H54 (cell line): ENCODE data around the gene GSTM3.
"Not testable (repeated sequence)": the region's sequence is repeated elsewhere in the genome, so short reads cannot be mapped to it uniquely, and the experiment has no call there.

ENCODE experiments used
- DNase-seq: peaks from one replicate; pipeline ENCODE4 v3.0.0; 2011; ENCODE audit warnings: low spot score, mixed read lengths; ENCODE audit not compliant: insufficient read length
- FAIRE-seq: peaks from 3 replicates; lab custom pipeline; 2011; peaks lifted over from hg19 to GRCh38; lab: Jason Lieb, UNC
- POLR2A ChIP-seq: IDR thresholded peaks from 2 replicates; pipeline ENCODE4 v1.6.1; 2011; ENCODE audit warnings: low read depth, mild to moderate bottlenecking, low read length

GSTM3 gene

DNA sequence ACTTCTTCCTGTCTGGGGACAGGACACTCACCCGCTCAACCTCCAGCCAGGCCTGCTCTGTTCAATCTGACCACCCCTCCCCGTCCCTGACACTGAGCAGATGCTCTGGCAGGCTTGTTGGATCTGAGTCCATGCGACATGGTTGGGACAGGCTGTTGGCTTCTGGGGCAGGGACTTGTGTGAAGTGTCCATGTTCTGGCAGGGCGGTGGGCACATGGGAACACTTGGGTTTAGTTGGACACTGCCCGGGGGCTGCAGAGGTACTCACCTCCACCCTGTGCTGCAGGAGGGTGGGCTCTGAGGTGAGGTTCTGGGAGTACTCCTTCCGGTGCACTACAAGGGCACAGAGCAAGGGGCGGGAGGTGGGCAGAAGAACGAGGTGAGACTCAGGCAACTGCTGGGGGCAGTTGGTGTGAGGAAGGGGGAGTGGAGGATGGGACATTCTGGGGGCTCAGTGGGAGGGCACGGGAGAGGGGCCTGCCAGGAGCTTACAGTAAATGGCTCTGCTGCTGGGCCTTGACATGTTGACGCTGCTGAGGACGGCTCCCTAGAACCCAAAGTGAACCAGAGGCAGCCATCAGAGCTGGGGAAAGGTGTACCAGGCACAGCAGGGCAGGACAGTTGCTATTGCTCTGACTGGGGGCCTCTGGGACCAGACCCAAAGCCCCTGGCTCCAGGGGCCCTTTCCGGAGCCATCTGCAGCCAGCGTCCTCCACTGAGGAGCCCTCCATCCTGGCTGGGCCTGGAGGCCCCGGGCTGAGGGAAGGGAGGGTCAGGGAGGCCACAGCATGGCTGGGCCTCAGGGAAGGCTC lies 20.6 kb upstream of the GSTM3 start:
- FAIRE-seq (no peak), DNase-seq (no peak)
- TF ChIP-seq POLR2A = no peak

DNA sequence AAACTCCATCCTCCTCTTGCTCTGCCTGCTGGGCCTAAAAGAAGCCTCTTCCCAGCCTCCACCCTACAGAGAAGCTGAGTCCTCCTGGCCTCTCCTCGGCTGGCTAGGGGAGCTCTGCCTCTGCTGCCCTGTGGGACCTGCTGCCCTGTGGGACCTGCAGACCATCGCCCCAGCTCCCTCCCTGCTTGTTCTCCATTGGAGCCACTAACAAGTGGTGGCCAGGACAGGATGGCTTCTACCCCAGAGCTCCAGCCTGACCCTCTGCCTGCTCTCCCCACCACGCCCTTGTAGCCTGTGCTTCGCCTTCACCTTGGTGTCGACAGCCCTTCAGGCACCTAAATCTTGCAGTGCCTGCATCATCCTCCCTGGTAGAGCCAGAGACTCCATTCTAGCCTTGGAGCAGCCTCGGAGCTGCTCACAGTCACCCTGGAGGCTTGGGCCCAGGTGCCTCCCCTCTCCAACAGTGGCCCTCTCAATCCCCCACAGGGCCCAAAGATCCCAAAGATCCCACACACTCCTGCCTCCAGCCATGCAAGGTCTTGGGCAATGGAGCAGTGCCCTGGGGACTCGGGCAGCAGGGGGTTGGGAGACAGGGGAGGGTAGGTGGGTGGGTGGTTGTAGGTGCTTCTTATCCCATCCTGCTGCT lies 19.9 kb upstream of the GSTM3 start:
- DNase-seq = no peak
- no peak for FAIRE-seq
- TF ChIP-seq POLR2A = no peak

DNA sequence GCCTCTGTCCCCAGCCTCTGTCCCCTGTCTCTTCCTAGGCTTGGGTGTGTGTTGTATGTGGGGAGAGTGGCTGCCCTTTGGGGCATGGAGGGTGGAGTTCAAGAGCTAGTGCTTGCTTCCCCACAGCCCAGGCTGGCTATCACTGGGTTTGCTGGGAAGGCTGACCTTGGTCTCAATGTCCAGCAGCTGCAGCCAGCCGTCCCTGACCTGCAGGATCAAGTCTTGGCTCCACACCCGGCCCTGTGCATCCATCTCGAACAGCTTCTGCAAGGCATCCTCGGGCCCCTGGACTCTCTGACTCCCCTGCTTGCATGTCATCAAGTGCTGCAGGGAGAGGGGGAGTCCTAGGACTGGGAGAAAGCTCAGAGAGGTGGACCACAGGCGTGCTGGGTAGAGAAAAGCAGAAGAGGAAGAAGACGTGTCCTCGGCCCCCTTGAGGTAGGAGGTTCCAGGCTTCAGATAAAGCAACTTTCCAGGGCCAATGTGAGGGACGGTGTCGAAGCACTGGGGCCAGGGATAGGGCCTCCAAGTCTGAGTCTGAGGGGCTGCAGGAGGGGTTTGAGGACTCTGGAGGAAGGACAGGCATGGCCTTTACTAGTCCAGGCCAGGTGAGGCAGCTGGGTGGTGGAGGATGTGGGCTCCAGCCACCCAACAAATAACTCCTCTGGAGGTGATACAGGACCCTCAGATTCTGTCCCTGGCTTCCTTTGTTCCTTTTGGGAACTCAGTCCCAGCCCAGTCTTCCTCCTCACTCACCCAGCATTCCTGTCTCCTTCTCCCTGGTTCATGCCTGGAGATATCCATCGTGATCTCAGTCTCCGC lies 18.9 kb upstream of the GSTM3 start:
- no peak for DNase-seq
- FAIRE-seq = no peak
- no peak for TF ChIP-seq POLR2A

DNA sequence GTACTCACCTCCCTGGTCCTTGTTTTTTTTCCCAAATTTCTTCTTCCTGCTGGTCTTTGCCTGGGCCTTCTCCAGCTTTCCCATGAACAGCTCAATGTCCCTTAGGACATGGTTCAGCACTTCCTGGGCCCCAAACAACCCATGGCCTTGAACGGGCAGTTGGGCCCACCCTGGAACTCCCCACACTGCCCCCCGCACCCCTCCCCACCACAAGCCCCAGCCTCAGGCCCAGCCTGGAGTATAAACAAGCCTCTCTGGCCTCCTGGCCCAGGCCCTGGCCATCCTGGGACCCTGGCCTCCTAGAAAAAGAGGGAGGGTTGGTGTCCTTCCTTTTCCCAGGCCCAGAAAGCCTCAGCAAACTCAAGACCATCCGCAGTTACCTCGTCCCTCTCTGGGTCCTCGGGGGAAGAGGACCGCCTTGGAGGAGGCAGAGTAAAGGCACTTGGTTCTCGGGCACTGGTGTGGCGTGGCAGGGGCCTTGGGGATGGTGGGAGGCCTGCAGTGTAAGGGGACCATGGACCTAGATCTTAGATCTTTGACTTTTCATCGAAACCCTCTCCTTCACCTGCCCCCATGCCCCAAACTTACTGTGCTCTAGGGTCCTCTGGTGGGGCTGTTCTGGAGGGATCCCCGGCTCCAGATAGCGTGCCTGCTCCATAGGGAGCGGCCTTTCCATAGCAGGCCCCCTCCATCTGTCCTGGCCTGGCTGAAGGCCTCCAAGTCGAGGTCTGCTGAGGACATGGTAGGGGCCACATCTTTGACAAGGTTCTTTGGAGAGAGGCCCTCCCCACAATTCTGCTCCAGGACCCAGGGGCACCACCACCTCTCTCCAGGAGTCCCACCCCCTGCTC lies 17.3 kb upstream of the GSTM3 start:
- FAIRE-seq (no peak), DNase-seq (no peak)
- TF ChIP-seq POLR2A = no peak

DNA sequence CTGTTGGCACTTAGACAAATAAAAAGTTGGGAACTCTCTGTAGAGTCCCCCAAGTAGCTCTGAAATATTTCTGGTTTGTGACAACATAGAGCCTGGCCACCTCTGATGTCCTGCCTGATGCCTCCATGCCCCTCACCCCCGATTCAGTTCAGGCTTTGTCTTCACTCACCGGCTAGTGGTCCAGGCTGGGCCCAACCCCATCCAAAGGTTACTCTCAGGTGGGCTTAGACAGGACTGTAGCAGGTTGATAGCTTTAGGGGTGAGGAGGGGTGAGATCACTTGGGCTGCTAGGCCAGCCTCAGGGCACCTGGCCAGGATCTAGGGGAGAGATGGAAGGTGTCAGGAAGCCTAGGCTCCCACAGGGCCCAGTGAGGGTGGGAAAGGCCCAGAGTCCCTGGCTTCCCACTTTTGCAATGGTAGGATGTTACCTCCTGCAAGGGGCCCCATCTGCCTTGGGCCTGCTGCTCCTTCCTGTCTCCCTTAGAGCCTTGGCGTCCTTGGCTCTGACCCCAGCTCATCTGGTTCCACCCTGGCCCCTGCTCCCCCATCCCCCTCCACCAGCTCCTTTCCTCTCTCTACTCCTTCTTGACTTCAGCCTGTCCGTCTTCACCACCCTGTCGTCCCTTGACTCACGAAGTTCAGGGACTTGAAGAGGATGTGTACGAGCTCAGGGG lies 16.1 kb upstream of the GSTM3 start:
- no peak for TF ChIP-seq POLR2A
- FAIRE-seq (no peak), DNase-seq (no peak)

DNA sequence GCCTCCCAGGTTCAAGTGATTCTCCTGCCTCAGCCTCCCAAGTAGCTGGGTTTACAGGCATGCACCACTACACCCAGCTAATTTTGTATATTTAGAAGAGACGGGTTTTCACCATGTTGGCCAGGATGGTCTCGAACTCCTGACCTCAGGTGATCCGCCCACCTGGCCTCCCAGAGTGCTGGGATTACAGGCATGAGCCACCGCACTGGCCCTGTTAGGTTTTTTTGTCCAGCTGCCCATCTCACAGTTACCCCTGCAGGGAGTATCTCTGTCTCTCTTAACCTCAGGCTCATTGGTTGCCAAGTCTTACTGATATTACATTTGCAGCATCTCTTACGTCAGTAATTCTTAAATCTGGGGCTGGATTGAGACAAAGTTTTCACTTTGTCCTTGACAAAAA lies 15.5 kb upstream of the GSTM3 start:
- FAIRE-seq, DNase-seq: not testable (repeated sequence)

DNA sequence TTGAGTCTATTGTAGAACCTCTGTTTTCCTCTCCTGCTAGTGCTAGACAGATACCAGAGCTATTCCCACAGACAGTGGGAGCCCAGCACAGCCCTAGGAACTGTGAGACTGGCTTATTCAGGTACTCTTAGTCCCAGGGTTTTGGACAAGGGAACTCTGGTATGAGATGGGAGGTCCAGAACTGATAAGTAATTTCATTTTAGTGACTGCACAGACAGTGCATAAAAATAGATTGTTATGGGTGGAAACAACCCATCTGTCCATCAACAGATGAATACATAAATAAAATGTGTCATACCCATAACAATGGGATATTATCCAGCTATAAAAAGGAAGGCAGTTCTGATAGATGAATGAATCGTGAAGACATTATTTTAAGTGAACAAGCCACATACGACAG lies 13.9 kb upstream of the GSTM3 start:
- TF ChIP-seq POLR2A = no peak
- DNase-seq (no peak), FAIRE-seq (no peak)

DNA sequence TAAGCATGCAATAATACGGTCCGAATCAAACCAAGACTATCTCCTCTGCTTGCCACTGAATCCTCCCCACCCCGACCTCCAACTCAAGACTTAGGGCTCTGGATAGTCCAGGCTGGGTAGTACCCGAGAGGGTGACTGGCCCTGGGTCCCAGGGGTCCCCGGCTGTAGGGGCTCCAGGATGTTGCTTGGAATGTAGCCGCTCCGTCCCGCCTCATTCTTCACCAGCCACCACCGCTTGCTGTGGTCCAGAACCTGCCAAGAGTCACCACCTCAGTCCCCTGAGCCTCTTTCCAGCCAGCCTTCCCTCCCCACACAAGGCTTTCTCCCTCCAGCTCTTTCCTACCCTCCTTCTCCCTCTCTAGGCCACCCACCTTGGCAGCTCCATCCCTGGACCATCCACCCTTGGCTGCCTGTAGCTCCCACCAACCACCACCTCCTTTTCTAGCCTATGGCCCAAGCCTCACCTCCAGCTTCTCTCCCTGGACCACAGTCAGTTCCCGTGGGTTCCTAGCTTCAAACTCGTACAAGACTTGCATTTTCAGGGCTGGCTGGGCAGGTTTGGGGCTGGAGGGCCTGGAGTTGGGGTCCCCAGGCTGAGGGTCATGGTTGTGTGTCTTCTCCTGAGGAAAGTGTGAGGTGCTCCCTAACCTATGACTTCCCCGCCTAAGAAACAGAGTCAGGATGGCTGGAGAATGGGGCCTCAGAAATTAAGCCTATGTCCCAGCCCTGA lies 10.9 kb upstream of the GSTM3 start:
- FAIRE-seq = no peak
- DNase-seq = no peak
- TF ChIP-seq POLR2A = no peak

DNA sequence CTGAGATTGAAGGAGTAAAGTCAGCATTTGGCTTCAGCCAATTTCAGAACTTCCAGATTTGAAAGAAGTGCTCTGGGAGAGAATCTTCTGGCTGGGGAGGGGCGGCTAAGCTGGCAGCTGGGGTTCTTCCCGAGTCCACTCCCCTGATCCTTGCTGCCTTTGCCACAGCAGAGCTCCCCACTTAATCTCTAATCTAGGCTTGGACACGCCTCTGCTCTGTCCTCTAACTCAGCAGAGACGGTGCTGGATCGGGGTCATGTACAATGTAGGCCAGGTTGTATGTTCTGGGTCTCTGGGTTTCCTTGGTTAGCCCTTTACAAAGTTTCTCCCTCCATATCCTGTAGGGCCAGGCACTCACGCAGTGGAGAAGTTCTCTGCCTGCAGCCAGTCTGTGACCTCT lies 10.1 kb upstream of the GSTM3 start:
- FAIRE-seq (no peak), DNase-seq (no peak)
- no peak for TF ChIP-seq POLR2A

DNA sequence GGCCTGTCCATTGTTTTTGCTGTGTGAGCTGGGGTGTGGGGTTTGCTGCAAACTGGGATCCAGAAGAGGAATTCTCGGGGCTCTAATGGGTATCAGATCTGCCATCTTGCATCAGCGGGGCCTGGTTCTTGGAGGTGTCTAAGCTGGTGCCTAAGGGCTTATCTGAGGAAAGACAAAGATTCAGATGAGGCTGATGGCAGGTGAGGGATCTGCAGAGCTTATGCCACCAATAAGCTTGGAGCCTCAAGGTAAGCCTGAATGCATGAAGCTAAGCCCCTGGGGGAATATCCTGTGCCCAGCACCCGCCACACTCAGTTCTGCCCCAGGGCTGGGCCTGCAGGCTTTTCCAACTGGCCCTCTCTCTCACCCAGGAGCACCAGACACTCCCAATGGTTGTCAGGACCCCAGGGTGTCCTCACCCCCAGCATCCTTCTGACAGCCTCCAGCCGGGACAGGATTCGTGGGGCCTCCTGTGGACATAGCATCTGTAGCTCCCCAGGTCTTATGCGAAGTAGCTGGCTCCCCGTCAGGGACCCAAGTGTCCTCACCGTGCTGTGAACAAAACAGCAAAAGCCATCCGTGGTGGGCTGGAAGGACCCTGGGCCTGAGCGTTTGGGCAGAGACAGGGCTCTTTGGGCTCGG lies 9.5 kb upstream of the GSTM3 start:
- no peak for DNase-seq
- no peak for TF ChIP-seq POLR2A
- FAIRE-seq = no peak

DNA sequence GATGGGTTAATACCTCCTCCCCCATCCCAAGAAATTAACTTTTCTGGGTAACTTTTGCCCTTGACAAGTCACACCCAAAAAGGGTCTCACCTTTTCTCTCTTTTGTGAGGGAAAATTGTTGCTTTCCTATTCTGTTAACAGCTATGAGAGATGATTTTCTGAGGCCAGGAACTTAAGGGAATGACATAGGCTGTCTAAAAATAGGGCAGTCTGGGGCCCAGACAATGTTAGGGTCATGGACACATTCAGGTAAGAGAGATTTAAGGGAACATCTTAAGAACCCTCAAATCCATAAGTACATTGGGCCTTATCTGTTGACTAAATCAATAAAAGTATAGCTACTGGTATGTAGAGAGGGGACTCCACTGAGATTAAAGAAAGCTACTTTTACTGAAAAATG lies 8.4 kb upstream of the GSTM3 start:
- DNase-seq (no peak), FAIRE-seq (no peak)
- no peak for TF ChIP-seq POLR2A

DNA sequence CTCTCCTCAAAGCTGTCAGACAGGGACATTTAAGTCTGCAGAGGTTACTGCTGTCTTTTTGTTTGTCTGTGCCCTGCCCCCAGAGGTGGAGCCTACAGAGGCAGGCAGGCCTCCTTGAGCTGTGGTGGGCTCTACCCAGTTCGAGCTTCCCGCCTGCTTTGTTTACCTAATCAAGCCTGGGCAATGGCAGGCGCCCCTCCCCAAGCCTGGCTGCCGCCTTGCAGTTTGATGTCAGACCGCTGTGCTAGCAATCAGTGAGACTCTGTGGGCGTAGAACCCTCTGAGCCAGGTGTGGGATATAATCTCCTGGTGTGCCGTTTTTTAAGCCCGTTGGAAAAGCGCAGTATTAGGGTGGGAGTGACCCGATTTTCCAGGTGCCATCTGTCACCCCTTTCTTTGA lies 7.5 kb upstream of the GSTM3 start:
- FAIRE-seq, DNase-seq: not testable (repeated sequence)
